K562 (cell line): ENCODE results near the gene PGP. TPM values are rescaled to one million over a fixed set of nuclear protein-coding genes. Genes with fewer than 3 reads are reported as not detected.

ENCODE experiments used
- BACH1 ChIP-seq: fragments of 200-800 bp; sonication (Bioruptor generic); IDR thresholded peaks from 2 replicates; pipeline ENCODE4 v1.6.1; 2016; ENCODE audit warnings: missing genetic modification characterization, missing compliant biosample characterization
- BDP1 ChIP-seq: IDR thresholded peaks from 3 replicates; pipeline ENCODE4 v1.6.1; 2011; ENCODE audit not compliant: insufficient read length, insufficient read depth
- CC2D1A ChIP-seq: fragments of 450-650 bp; IDR thresholded peaks from 2 replicates; pipeline ENCODE4 v1.6.1; 2017; ENCODE audit warnings: mild to moderate bottlenecking
- CTCF ChIP-seq, 3 experiments: IDR thresholded peaks in 2 of 3; conservative IDR thresholded peaks in 1 of 3; 2 replicates each; pipeline ENCODE4 v1.5.1; 2011 to 2012; ENCODE audit warnings: low read length in 3 of 3, mild to moderate bottlenecking in 3 of 3, control low read depth in 2 of 3, improper control_type of control experiment in 1 of 3, inconsistent platforms in 1 of 3, low read depth in 1 of 3, mixed read lengths in 1 of 3, moderate library complexity in 1 of 3; ENCODE audit not compliant: insufficient read depth in 2 of 3
- ELF1 ChIP-seq: fragments of 200-800 bp; sonication (Bioruptor generic); IDR thresholded peaks from 2 replicates; pipeline ENCODE4 v1.6.1; 2016; ENCODE audit warnings: missing genetic modification characterization, missing compliant biosample characterization
- FOS ChIP-seq: IDR thresholded peaks from 3 replicates; pipeline ENCODE4 v1.6.1; 2011; ENCODE audit not compliant: insufficient read length; ENCODE audit errors: extremely low read depth
- GTF2A2 ChIP-seq: IDR thresholded peaks from 2 replicates; pipeline ENCODE4 v1.6.1; 2016; ENCODE audit warnings: mild to moderate bottlenecking, missing genetic modification characterization, missing compliant biosample characterization
- HLTF ChIP-seq: fragments of 450-650 bp; IDR thresholded peaks from 2 replicates; pipeline ENCODE4 v1.6.1; 2016
- HOMEZ ChIP-seq: fragments of 250-450 bp; sonication (Bioruptor Pico); IDR thresholded peaks from 2 replicates; pipeline ENCODE4 v1.4.0; 2020; ENCODE audit warnings: mild to moderate bottlenecking, moderate library complexity
- MCM2 ChIP-seq: fragments of 450-650 bp; IDR thresholded peaks from 2 replicates; pipeline ENCODE4 v1.6.1; 2017; ENCODE audit warnings: low read depth, mild to moderate bottlenecking
- MEF2A ChIP-seq: IDR thresholded peaks from 2 replicates; pipeline ENCODE4 v1.6.1; 2011; ENCODE audit warnings: low read depth, mild to moderate bottlenecking, low read length, moderate library complexity; ENCODE audit not compliant: control insufficient read depth
- NCOA6 ChIP-seq: fragments of 450-650 bp; IDR thresholded peaks from 2 replicates; pipeline ENCODE4 v1.6.1; 2017; ENCODE audit warnings: mild to moderate bottlenecking
- NR2F6 ChIP-seq: fragments of 450-650 bp; formaldehyde crosslinking; IDR thresholded peaks from 2 replicates; pipeline ENCODE4 v1.4.0; 2020; ENCODE audit warnings: mild to moderate bottlenecking
- NR3C1 ChIP-seq: sonication (generic); formaldehyde crosslinking; IDR thresholded peaks from 2 replicates; pipeline ENCODE4 v1.8.1; 2022; ENCODE audit warnings: missing genetic modification reagents
- PTRF ChIP-seq: fragments of 450-650 bp; IDR thresholded peaks from 2 replicates; pipeline ENCODE4 v1.6.1; 2016; ENCODE audit warnings: mild to moderate bottlenecking, missing genetic modification characterization, missing compliant biosample characterization
- RAD51 ChIP-seq: fragments of 450-650 bp; IDR thresholded peaks from 2 replicates; pipeline ENCODE4 v1.7.1; 2016; ENCODE audit warnings: low read depth, mild to moderate bottlenecking, borderline replicate concordance
- SAP30 ChIP-seq: fragments of 200-600 bp; sonication (generic); IDR thresholded peaks from 2 replicates; pipeline ENCODE4 v1.6.1; 2012; ENCODE audit warnings: borderline replicate concordance, low read depth, mild to moderate bottlenecking, moderate library complexity, low read length, control low read depth, inconsistent platforms; ENCODE audit not compliant: insufficient read depth, poor library complexity, severe bottlenecking
- SIN3B ChIP-seq: fragments of 450-650 bp; IDR thresholded peaks from 2 replicates; pipeline ENCODE4 v1.6.1; 2017; ENCODE audit warnings: low read depth, mild to moderate bottlenecking, moderate library complexity
- SMARCB1 ChIP-seq: IDR thresholded peaks from 2 replicates; pipeline ENCODE4 v1.6.1; 2011; ENCODE audit warnings: improper control_type of control experiment, low read depth; ENCODE audit not compliant: insufficient read length
- XRCC5 ChIP-seq: fragments of 200-400 bp; formaldehyde crosslinking; IDR thresholded peaks from 2 replicates; pipeline ENCODE4 v1.6.1; 2017; ENCODE audit warnings: low read depth, mild to moderate bottlenecking, low read length
- ZHX1 ChIP-seq: fragments of 150-350 bp; conservative IDR thresholded peaks from 2 replicates; pipeline ENCODE4 v1.6.1; 2014; ENCODE audit warnings: low read length
- ZNF23 ChIP-seq: fragments of 250-450 bp; sonication (Bioruptor Pico); IDR thresholded peaks from 2 replicates; pipeline ENCODE4 v1.4.0; 2020; ENCODE audit warnings: mild to moderate bottlenecking
- ZNF436 ChIP-seq: fragments of 250-450, 450-650 bp; sonication (Bioruptor Pico); formaldehyde crosslinking; IDR thresholded peaks from 2 replicates; pipeline ENCODE4 v1.7.0; 2020; ENCODE audit warnings: mild to moderate bottlenecking
- polyA plus RNA-seq, 8 experiments: library from polyadenylated mRNA; depleted of rRNA in 4 of 8; stranded (reverse) in 5 of 8; unstranded in 3 of 8; fragments of >200 nt; fragmentation: Nextera tagmentation in 2 of 8; fragmentation: Illumina TruSeq in 1 of 8; extraction: Ambion mirVana in 2 of 8; extraction: Trizol in 1 of 8; gene quantifications; 2 replicates each; pipeline versions ENCODE4 v1.2.1 to v1.2.3, GENCODE V29; 2011 to 2014; ENCODE audit warnings: inconsistent platforms in 1 of 8, missing spikeins in 1 of 8
- total RNA-seq, 7 experiments: library from RNA; depleted of rRNA in 6 of 7; stranded (reverse); fragments of >200 nt in 6 of 7; fragmentation: Illumina TruSeq in 2 of 7; extraction: Trizol in 2 of 7; gene quantifications; 2 replicates each; pipeline versions ENCODE4 v1.2.1 to v1.2.3, GENCODE V29; 2011 to 2021; ENCODE audit warnings: low replicate concordance in 1 of 7

Gene PGP
- total and polyA plus RNA-seq, 9 of the 15 experiments (the other 6 are each of a cell fraction or from before 2014, with no cell fraction given) = 1.1 to 57.6 (median 19.6) TPM

GRCh38 chr16:2213817-2214718, 572 bp downstream of the PGP start (continued):
- 0 out of 6 replicates have a peak, but pooled peaks of 1 of the 3 experiments have one; percentile 13 for TF ChIP-seq CTCF (IDR thresholded peaks at IDR 0.05 in 2 of 3, conservative IDR thresholded peaks at IDR 0.05 in 1 of 3; ENCODE audit: insufficient read depth in 2 of 3, low read depth in 1 of 3, low read length in 3 of 3)
- no peak for TF ChIP-seq NR2F6 (CRISPR knock-in tag)
- TF ChIP-seq ELF1 (tag) = no peak
- no peak for TF ChIP-seq GTF2A2 (tag)
- no peak for TF ChIP-seq SMARCB1
- TF ChIP-seq ZNF23 (CRISPR knock-in tag) = no peak
- no peak for TF ChIP-seq HOMEZ (CRISPR knock-in tag)
- TF ChIP-seq CC2D1A = no peak
- TF ChIP-seq SIN3B = peak; percentile 77; the same call in 1 of the 2 replicates
- no peak for TF ChIP-seq MCM2
- TF ChIP-seq RAD51 = no peak
- no peak for TF ChIP-seq NCOA6
- no peak for TF ChIP-seq ZHX1
- no peak for TF ChIP-seq FOS
- TF ChIP-seq SAP30 = peak; percentile 76
- TF ChIP-seq BDP1 = no peak
- no peak for TF ChIP-seq NR3C1 (CRISPR knock-in tag)
- TF ChIP-seq HLTF = no peak
- TF ChIP-seq PTRF (tag) = no peak
- TF ChIP-seq XRCC5 = no peak
- no peak for TF ChIP-seq MEF2A
- TF ChIP-seq BACH1 (tag) = no peak
- no peak for TF ChIP-seq ZNF436 (CRISPR knock-in tag)
